Astrocyte (in vitro differentiated cells and primary cell): ENCODE results near the gene UQCRC2. TPM values are rescaled to one million over a fixed set of nuclear protein-coding genes. Genes with fewer than 3 reads are reported as not detected.

ENCODE experiments used
- DNase-seq: peaks from one replicate; pipeline ENCODE4 v3.0.0-alpha.2; 2010; ENCODE audit warnings: low read depth
- FAIRE-seq: peaks from 2 replicates; lab custom pipeline; 2011; peaks lifted over from hg19 to GRCh38; lab: Jason Lieb, UNC
- H2AFZ ChIP-seq: 2 replicates; pipeline ENCODE4 v1.6.0; 2012; ENCODE audit warnings: low read depth, low read length, inconsistent platforms
- H3K27ac ChIP-seq: 2 replicates; pipeline ENCODE4 v1.5.1; 2011; ENCODE audit warnings: low read depth, low read length, inconsistent platforms
- H3K27me3 ChIP-seq: 2 replicates; pipeline ENCODE4 v1.6.0; 2011; ENCODE audit warnings: low read length, inconsistent platforms; ENCODE audit not compliant: insufficient read depth
- H3K36me3 ChIP-seq: 2 replicates; pipeline ENCODE4 v1.5.1; 2011; ENCODE audit warnings: low read length, inconsistent platforms; ENCODE audit not compliant: insufficient read depth
- H3K4me1 ChIP-seq: 2 replicates; pipeline ENCODE4 v1.5.1; 2011; ENCODE audit warnings: low read length, inconsistent platforms; ENCODE audit not compliant: insufficient read depth
- H3K4me2 ChIP-seq: 2 replicates; pipeline ENCODE4 v1.6.0; 2012; ENCODE audit warnings: low read length, inconsistent platforms
- H3K4me3 ChIP-seq: 2 replicates; pipeline ENCODE4 v1.5.1; 2011; ENCODE audit warnings: low read depth, mild to moderate bottlenecking, low read length, inconsistent platforms; ENCODE audit not compliant: insufficient read depth
- H3K79me2 ChIP-seq: 2 replicates; pipeline ENCODE4 v1.6.0; 2012; ENCODE audit warnings: mild to moderate bottlenecking, low read length, inconsistent platforms; ENCODE audit not compliant: insufficient read depth
- H3K9ac ChIP-seq: 2 replicates; pipeline ENCODE4 v1.6.0; 2012; ENCODE audit warnings: mild to moderate bottlenecking, low read length, inconsistent platforms
- H3K9me3 ChIP-seq: 2 replicates; pipeline ENCODE4 v1.5.1; 2012; ENCODE audit warnings: low read depth, mild to moderate bottlenecking, low read length, inconsistent platforms; ENCODE audit not compliant: insufficient read depth
- H4K20me1 ChIP-seq: 2 replicates; pipeline ENCODE4 v1.6.0; 2012; ENCODE audit warnings: low read length, inconsistent platforms; ENCODE audit not compliant: insufficient read depth
- H3K27ac Mint-ChIP-seq: one replicate; pipeline ENCODE4 v1.8.0; 2021; ENCODE audit warnings: mild to moderate bottlenecking, mixed read lengths; ENCODE audit not compliant: unreplicated experiment
- H3K27me3 Mint-ChIP-seq: one replicate; pipeline ENCODE4 v1.8.0; 2021; ENCODE audit warnings: low read depth, mixed read lengths; ENCODE audit not compliant: unreplicated experiment
- H3K36me3 Mint-ChIP-seq: one replicate; pipeline ENCODE4 v1.8.0; 2021; ENCODE audit warnings: low read depth, mixed read lengths; ENCODE audit not compliant: unreplicated experiment
- H3K4me1 Mint-ChIP-seq: one replicate; pipeline ENCODE4 v1.8.0; 2021; ENCODE audit warnings: low read depth, mixed read lengths; ENCODE audit not compliant: unreplicated experiment
- H3K4me3 Mint-ChIP-seq: one replicate; pipeline ENCODE4 v1.8.0; 2021; ENCODE audit warnings: mild to moderate bottlenecking, moderate library complexity, mixed read lengths; ENCODE audit not compliant: unreplicated experiment
- H3K9me3 Mint-ChIP-seq: one replicate; pipeline ENCODE4 v1.8.0; 2021; ENCODE audit warnings: mild to moderate bottlenecking, mixed read lengths; ENCODE audit not compliant: unreplicated experiment
- EZH2 ChIP-seq: IDR thresholded peaks from 2 replicates; pipeline ENCODE4 v1.6.1; 2012; ENCODE audit warnings: mild to moderate bottlenecking, low read length, inconsistent platforms; ENCODE audit not compliant: insufficient read depth
- total RNA-seq: library from RNA; stranded (reverse); gene quantifications from 2 replicates; pipeline ENCODE4 v1.2.1, GENCODE V29; 2021
- TF ChIP-seq, protein P1 (sequence below): IDR thresholded peaks from 2 replicates; pipeline ENCODE4 v1.5.1; 2011; ENCODE audit warnings: low read depth, mild to moderate bottlenecking, inconsistent platforms, low read length, moderate library complexity; ENCODE audit not compliant: insufficient read depth

Gene UQCRC2
- total RNA-seq, 1 donor from 2014 or later = 169 TPM

DNA sequence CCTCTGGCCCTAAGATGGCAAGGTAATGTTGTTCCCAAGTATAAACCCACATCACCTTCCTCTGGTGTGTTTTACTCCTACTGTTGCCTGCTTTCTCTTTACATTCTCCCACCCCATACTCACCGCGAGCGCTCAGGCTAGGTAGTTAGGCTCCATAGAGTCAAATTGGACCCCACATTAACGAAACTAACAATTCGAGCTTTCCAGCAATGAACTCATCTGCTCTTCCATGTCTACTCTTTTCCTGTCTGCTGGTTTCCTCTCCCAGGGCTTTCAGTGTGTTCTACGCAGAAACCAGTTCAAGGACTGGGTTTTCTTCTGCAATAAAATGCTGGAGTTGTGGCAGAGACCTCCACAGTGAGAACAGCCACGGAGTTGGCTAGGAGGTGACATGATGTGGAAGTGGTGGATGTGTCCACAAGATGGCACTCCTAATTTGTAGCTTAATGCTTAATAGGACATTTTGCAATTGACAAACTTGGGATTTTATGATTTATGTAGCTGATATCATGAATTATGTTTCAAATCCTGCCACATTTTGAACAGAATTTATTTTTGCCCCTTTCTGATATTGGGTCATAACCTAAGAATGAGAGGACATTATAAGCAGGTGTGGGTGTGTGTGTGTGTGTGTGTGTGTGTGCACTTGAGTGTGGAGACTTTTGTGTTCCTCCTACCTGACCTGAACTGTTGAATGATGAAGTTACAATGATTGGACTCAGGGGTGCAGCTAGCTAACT is 2.2 kb upstream of the UQCRC2 start:
- Histone ChIP-seq H4K20me1 (peaks cover 29% of the 10 kb centered on the region), H2AFZ (no peak overlapping the region), H3K9ac (no peak overlapping the region), H3K4me1 (peaks cover 15% of the 10 kb centered on the region), H3K36me3 (no peaks in the 10 kb centered on the region), H3K79me2 (peaks cover 49% of the 10 kb centered on the region), H3K4me3 (no peak overlapping the region), H3K9me3 (no peaks in the 10 kb centered on the region), H3K27me3 (peaks cover 5% of the 10 kb centered on the region), H3K4me2 (no peak overlapping the region), H3K27ac (no peak overlapping the region)
- DNase-seq = peak; percentile 11
- peaks cover 2% of the 10 kb centered on the region for H3K36me3 Mint-ChIP-seq
- no peak for TF ChIP-seq EZH2
- TF ChIP-seq, protein P1, sequence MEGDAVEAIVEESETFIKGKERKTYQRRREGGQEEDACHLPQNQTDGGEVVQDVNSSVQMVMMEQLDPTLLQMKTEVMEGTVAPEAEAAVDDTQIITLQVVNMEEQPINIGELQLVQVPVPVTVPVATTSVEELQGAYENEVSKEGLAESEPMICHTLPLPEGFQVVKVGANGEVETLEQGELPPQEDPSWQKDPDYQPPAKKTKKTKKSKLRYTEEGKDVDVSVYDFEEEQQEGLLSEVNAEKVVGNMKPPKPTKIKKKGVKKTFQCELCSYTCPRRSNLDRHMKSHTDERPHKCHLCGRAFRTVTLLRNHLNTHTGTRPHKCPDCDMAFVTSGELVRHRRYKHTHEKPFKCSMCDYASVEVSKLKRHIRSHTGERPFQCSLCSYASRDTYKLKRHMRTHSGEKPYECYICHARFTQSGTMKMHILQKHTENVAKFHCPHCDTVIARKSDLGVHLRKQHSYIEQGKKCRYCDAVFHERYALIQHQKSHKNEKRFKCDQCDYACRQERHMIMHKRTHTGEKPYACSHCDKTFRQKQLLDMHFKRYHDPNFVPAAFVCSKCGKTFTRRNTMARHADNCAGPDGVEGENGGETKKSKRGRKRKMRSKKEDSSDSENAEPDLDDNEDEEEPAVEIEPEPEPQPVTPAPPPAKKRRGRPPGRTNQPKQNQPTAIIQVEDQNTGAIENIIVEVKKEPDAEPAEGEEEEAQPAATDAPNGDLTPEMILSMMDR = peak; percentile 56
- peaks cover 5% of the 10 kb centered on the region for H3K27me3 Mint-ChIP-seq
- FAIRE-seq = no peak
- peak overlapping the region; percentile 58 for H3K4me3 Mint-ChIP-seq
- no peak overlapping the region for H3K27ac Mint-ChIP-seq
- H3K4me1 Mint-ChIP-seq = peaks cover 2% of the 10 kb centered on the region
- peaks cover 2% of the 10 kb centered on the region for H3K9me3 Mint-ChIP-seq

DNA sequence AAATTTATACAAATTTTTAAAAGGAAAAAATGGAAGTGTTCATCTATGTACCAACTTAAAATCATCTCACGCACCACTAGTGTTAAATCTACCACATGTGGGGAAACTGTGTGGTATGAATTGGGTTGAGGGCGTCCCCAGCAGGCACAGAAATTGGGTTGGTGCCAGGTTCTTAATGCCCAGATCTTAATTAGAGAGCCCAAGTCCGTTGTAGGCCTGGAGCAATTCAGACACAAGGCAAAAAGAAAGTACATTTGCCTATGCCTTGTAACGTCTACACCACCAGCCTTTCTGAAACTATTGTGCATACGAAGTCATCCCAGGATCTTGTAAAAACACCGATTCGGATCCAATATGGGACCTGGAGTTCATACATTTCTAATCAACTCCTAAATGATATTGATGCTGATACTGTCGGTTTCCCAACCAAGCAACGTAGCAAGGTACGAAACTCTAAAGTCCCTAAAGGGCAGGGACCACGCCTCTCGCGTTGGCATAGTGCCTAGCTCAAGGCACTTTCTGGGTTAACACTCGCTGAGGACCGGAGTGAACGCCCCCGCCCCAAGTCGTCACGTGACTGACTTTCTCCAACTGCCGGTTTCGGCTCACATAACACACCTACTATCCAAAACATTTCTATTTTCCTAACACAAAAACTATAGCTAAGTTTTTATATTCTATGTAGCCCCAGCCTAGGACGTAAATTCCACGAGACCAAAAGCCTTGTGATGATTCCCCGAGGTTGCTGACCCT is 945 bp upstream of the UQCRC2 start:
- peaks cover 2% of the 10 kb centered on the region for H3K4me1 Mint-ChIP-seq
- Histone ChIP-seq H3K36me3 (peaks cover 2% of the 10 kb centered on the region), H3K4me3 (peak overlapping the region; percentile 98), H3K79me2 (peaks cover 60% of the 10 kb centered on the region), H3K9ac (peak overlapping the region; percentile 96), H3K27me3 (no peaks in the 10 kb centered on the region), H4K20me1 (peaks cover 41% of the 10 kb centered on the region), H3K4me1 (peaks cover 15% of the 10 kb centered on the region), H3K4me2 (peak overlapping the region; percentile 99), H3K9me3 (no peaks in the 10 kb centered on the region), H3K27ac (peak overlapping the region; percentile 100), H2AFZ (peak overlapping the region; percentile 99)
- peaks cover 1% of the 10 kb centered on the region for H3K9me3 Mint-ChIP-seq
- TF ChIP-seq, protein P1 = no peak
- no peak for TF ChIP-seq EZH2
- H3K27ac Mint-ChIP-seq = peak overlapping the region; percentile 100
- peaks cover 2% of the 10 kb centered on the region for H3K36me3 Mint-ChIP-seq
- peak overlapping the region; percentile 100 for H3K4me3 Mint-ChIP-seq
- FAIRE-seq (no peak), DNase-seq (peak; percentile 48)
- H3K27me3 Mint-ChIP-seq = peaks cover 2% of the 10 kb centered on the region

DNA sequence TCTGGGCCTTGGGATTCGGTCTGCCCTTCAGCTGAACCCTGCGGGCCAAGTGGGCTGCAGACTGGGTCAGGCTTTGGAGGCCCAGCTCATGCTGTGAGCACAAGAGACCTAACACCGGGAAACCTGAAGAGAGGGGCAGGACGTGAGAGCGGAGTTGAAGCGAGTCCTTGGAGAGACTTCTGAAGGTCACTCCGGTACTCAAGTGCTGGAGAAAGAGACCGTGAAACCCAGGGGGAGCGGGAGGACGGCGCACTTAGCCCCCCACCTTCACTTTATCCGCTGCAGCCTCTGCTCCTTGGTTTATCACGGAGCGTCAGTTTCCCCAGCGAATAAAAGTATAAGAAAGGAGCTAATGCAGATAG is 361 bp downstream of the UQCRC2 start:
- DNase-seq = no peak
- Histone ChIP-seq H3K27me3 (no peaks in the 10 kb centered on the region), H3K79me2 (peaks cover 65% of the 10 kb centered on the region), H3K9ac (peak overlapping the region; percentile 96), H4K20me1 (peaks cover 47% of the 10 kb centered on the region), H3K4me2 (peak overlapping the region; percentile 99), H2AFZ (peak overlapping the region; percentile 99), H3K4me1 (peaks cover 15% of the 10 kb centered on the region), H3K36me3 (peaks cover 12% of the 10 kb centered on the region), H3K27ac (peak overlapping the region; percentile 100), H3K4me3 (peak overlapping the region; percentile 98), H3K9me3 (no peaks in the 10 kb centered on the region)
- Mint-ChIP-seq H3K36me3 (no peaks in the 10 kb centered on the region), H3K27me3 (no peaks in the 10 kb centered on the region), H3K4me1 (peaks cover 2% of the 10 kb centered on the region), H3K9me3 (no peaks in the 10 kb centered on the region), H3K4me3 (peak overlapping the region; percentile 100), H3K27ac (peak overlapping the region; percentile 100)
- FAIRE-seq = no peak
- TF ChIP-seq, protein P1 = no peak
- TF ChIP-seq EZH2 = no peak
